OCI-M1 (cell line): ENCODE data around the gene ARL15.

ENCODE experiments used
- DNase-seq: peaks from one replicate; lab custom pipeline; 2025; lab: John Stamatoyannopoulos, UW

ARL15 gene

DNA sequence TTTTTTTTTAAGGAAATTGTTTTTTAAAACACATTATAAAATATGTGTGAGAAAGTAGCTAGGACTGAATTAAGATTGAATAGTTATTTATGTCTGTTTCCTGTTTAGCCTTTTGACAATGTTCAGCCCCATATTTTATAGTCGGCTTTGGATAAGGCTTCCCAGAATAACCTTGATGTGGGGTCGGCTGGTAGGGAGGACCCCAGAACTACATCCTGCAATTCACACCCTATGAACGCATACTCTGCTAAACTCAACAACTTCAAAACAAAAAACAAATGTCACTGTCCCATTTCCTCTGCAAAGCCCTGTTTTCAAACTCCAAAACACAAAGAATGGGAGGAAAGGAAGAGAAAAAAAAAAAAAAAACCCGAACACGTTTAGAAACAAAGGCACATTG is 63.1 kb downstream of the ARL15 start:
- DNase-seq, result no peak

DNA sequence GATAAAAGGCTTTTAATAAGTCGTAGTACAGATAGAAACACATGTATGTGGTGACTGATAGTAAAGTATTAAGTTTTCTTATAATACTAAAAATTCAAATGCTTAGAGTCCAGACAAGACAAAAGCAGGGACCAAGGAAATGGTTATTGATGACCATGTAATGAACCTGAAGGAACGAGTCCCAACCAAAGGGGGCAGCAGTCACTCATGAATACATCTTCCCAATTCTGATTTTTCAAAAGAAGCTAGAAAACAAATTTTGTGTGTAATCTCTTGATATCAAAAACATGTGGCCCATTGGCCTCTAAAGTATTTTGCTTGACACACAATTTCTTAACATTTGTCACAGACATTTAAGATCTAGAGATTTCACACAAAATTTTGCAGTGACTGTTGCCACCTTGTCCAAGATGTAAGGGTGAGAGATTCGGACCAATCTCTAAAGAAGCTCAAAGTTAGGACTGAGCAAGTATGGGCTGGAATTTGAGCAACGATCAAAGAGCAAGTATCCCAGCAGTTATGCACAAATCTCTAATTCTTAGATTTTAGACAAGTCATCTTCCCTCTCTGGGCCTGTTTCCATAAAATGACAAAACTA is 66.8 kb downstream of the ARL15 start:
- peak; percentile 86 for DNase-seq

DNA sequence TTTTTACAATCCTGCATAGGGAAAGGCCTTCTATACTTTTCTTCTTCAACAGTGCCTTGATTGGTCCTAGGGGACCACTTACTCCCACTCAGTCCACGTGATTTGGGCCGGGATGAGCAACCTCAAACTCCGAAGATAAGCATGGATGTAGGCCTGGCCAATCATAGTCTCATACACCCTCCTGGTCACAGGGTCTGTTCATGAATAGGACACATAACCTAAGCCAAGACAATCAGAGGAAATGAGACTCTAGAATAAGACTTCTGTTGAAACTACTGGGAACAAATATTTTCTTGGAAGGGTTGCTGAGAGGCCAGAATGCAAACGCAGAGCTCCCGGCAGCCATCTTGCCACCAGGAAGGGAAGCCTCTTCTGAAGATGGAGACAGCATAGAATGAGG is 68.1 kb downstream of the ARL15 start:
- DNase-seq, result no peak

DNA sequence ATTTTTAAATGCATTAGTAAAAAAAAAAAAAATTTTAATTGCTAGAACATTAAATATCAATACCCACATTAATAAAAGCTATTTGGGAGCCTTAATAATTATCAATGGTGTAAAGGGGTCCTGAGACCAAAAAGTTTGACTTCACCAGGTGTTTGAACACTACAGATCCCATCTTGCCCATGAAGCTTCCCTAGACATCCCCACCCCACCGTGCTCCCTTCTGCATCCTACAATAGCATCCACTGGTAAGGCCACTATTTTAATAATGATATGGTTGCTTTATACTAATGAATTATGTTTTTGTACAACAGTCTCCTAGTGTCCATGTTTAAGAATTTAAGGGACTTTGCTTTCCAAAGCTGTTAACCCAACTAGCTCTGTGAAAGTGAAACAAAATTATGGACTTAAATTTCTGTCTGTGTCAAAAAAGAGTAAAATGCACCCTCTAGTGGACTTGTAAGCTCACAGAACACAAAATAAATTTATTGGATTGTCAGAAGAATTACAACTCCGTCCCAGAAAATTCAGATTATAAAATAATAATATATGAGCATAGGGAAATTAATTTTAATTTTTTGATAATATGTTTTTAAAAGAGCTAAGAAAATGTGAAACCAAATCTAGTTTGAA is 76.0 kb downstream of the ARL15 start:
- peak; percentile 84 for DNase-seq

DNA sequence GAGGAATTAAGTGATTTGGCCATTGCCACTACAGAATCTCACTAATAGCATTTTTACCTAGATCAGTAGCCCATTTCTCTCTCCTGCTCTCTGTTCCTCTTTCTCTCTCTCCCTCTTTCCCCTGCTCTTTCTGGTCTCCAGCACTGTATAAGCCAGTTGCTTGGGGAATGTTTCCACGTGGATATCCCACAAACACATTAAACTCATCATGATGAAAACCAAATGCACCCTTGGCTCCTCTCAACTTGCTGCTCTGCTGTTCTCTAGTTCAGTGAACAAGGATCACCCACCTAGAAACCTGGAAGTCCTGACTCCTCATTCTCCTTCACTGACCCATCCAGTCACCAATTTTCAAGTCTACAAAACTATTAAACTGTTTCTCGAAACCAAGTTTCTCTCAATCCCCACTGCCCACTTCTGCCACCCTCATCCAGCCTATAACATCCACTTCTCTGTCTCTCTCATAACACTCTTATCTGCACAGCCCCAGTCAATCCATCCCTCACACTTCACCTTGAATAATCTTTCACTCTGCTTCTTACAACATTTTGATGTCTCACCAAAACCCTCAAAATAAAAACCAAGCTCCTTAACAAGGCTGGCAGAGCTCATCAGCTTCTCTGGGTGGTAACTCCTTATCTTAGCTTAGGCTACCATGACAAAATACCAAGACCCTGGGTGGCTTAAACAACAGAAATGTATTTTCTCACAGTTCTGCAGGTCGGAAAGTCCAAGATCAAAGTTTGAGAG is 79.3 kb downstream of the ARL15 start:
- DNase-seq, result peak; percentile 50

DNA sequence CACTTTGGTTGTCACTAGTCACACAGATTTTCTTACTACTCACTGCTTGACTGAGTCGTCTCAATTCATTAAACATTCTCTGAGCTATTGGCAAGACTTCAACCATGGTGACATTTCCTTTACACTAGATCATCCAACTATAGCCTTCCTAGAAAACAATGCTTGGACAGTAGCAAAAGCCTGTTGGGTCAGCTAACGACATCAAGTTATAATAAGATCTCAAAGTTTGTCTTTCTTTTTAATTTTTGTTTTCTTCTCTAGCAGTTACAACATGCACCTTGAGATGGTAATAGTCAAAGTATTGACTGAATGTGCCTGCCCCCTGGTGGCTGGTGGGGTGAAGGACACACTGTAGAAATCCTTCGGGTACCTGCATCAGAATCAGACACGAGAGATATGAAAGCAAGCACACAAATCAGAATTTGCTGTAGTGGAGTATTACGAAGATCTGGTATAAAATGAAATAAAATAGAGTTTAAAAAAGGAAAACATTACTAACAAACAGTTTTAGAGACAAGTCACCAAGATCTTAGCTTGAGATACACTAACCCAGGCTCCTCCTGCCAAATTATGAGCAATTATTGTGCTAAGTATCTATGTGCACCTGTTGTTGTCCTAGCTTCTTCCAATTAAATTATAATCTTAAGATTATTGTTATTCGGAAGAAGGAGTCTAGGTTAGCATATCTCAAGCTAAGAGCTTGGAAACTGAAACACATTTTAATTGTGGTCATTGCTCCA is 81.2 kb downstream of the ARL15 start:
- DNase-seq, result peak; percentile 88

DNA sequence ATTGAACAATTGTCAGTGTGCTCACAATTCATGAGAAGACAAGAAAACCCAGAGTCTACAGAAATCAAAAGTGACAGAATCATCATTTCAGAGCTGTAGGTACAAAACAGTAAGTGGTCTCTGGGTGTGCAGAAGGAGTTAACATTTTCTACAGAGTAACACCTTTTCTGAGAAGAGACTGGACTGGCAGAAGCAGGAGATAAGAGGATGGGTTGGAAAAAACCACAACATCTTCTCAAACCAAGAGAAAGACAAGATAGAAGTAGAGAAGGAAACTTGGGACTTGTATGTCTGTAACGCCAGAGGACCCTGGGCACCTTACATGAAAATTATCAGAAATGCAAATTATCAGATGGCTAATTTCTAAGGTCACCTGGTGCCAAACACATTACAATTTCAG is 82.6 kb downstream of the ARL15 start:
- peak; percentile 68 for DNase-seq

DNA sequence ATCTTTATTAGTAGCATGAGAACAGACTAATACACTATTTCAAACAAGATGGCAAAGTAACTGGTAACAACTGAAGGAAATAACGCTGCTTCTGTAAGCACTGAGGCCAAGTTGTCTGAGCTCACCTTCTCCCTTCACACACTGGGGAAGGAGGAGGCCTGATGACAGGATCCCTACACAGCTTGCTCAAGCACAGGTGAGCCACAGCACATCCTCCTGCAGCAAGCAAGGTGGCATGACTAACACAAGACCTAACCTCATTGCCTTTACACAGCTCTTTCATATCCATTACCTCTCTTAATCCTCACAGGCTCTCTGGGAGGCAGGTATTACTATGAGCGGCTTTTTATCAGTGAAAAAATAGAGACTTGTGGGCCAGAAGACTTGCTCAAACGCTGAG is 83.3 kb downstream of the ARL15 start:
- peak; percentile 68 for DNase-seq

DNA sequence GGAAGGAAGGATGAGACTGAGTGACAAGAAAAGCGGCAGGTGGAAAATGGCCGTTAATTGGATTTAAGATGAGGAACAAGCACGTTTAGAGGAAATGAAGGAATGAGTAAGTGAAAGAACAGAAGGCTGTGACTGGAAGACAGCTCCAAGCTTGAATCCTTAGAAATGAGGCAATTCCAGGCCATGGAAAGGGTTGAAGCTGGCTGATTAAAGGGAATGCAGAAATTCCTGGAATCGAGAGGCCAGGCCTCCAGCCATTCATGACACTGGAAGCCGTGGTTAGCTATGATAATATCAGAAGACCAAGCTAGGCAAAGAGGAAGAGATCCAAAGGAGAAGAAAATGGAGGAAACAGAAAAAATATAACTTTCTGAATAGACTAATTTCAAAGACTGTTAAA is 84.2 kb downstream of the ARL15 start:
- DNase-seq, result peak; percentile 66

DNA sequence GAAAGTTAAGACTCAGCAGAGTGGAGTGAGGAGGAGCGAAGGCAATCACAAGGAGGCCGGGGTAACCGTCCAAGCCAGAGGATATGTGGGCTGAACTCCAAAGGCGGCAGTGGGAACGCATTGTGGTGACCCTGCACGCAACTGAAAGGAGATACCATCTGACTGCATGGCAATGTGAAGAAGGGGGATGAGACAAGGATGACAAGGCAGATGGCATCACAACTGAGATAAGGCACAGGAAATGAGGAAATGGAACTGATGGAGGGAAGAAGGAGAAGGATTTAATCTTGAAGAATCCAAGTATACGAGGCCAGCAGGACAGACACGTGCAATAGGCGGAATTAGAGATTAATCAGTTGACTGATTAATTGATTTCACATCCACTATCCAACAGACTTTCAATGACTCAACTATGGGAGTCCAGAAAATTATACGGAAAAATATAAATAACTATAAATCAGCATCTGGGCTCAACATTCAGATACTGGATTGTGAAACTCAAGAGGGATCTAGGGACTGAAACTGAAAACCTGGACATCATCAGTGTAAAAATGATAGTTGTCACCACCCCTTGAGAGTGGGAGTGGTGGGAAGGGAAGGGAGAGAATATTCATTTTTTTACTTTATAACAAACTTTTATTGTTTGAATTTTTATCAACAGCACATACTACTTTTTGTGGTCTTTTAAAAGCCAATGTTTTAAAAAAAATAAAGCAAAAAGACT is 86.1 kb downstream of the ARL15 start:
- DNase-seq, result peak; percentile 95

DNA sequence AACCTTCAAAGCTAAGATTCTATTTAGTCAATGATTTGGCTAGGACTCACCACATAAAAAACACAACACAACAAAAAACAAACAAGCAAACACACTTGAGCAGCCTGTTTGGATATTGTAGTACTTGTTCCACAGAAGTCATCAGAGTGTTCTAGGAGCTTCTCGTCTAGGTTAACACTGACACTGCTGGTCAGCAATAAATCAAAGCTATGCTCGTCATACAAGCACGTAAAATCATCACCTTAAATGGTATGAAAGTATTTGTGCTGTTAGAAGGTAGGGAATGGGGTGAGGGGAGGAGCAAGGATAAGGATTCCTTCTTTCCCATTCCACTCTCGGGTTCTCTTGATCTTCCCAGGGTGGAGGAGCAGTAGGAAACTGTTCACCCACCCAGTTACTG is 88.0 kb downstream of the ARL15 start:
- no peak for DNase-seq

DNA sequence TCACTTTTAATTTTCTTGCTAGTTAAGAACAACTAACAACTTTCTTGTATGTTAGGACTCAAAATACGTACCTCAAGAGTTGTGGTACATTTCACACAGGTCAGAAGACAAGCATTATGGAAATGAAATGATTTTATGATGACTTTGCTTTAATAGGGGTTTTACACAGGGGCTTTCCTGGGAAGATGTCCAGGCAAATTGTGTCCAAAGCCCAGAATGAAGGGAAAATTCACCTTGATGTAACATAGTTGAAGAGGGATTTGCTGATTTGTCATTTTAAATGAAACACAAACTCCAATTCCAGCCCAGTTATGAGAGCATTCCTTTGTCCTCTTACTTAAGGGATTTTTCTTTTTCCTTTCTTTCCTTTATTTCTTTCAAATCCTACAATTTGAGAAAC is 89.2 kb downstream of the ARL15 start:
- no peak for DNase-seq

DNA sequence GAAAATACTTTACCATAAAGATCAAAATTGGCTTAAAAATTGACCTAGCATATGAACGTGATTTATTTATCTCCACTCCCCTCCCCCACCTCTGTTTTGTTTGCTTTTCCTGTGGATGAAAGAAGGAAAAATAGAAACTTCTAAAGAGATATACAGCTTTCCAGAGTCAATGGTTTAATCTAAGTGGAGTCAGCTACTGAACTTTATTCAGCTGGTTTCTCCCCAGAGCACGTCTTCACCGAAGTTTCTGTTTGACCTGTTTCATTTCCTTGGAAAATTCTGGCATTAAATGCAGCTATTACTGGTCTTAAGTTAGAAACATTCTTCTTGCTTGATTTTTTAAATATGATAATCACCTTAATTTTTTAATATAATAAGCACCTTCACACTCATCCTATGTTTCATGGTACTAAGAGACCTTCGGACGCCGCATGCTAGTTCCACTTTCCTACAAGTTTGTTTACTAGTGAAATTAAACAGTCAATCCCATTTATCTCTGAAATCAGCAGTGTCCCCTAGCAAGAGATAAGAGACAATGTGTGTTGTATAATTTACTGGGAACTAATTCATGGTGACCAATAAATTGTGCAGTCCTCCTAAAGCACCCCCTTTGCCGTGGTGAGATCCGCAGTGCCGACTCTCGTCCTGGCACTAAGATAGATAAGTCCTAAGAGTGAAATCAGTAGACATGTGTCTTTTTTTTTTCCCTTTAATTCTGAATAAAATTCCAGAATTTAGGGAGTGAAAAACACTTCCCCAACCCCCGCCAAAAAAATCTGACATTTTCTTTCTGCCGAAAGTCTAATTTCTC is 89.9 kb downstream of the ARL15 start:
- no peak for DNase-seq

DNA sequence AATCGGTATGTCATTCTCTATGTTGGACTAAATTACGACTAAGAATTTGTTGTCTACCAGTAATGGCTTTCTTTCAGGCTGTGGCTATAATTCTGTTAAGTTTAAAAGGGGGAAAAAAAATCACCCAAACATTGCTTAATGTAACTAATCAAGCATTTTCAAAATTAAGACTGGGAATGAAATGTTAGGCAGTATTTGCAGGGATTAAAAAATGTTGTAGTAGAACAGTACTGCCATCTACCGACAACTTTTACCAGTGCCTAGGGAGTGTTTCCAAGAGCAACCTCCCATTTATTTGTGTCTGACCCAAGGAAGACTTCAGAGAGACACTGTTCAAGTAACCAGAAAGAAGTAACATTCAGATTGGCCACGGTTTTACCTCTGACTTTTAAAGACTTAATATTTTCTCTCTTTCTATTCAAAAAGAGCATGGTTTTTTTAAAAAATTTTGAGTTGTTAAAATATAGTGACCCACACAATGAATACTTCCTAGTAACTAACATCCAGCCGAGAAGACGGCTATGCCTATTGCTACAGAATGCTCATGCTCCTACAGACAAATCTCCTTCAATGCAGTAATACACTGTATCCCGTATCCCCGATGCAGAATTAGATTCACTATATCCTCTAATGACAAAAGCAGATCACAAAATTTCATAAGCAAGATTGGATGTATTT is 92.4 kb downstream of the ARL15 start:
- DNase-seq, result peak; percentile 89

DNA sequence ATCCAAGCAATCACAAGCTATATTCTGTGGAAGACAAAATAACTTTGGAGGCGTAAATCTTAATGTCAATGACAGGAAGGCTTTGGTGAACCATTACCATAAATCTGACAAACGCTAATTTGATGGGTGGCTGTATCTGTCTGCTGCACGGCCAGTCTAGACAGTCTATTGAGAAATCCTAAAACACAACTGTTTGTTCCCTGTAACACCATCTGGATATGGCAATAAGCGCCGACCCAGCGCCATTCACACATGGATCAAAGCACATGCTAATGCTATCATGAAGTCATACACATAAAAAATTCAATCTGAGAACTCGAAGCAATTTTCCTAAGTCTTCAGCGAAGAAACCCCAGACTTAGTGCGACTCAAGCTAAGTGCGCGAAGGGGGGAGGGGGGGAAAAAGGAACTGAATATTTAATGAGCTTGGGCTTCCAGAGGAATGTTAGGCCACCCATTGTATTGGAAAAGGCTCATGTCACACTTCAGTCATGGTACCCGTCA is 95.1 kb downstream of the ARL15 start:
- no peak for DNase-seq

DNA sequence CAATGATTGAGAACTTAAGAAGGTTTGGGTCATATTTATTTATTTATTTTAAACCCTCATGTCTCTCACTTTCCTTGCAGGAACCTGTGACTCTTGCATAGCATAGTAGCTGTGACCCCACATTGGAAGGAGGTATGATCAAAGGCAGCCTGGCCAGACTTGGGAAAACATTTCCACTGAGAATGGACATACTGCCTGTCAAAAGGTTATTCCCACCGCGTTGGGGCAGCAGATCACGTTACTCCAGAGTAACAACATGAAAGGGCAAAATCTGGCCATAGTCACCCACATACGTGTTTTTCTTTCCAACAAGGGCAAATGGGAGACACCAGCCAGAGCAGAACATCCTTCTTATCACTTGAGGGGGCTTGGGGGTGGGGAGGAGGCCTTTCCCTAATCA is 95.7 kb downstream of the ARL15 start:
- DNase-seq, result no peak

DNA sequence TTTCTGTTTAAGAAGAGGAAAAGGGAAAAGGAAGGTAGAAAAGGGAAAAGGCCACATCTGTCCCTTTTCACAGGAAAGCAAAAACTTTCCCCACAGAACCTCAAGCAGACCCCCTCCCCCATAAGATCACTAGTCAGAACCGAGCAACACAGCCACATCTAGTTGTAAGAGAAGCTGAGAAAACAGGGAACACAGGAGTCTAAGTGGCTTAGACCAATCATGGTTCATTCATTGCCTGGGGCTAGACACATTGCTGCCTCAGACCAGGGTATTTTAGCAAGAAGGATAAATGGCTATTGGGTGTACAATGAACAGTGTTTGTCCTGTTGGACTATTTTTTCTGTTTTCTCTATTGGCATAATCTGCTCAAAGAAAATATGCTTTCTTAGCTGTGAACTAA is 98.0 kb downstream of the ARL15 start:
- no peak for DNase-seq

DNA sequence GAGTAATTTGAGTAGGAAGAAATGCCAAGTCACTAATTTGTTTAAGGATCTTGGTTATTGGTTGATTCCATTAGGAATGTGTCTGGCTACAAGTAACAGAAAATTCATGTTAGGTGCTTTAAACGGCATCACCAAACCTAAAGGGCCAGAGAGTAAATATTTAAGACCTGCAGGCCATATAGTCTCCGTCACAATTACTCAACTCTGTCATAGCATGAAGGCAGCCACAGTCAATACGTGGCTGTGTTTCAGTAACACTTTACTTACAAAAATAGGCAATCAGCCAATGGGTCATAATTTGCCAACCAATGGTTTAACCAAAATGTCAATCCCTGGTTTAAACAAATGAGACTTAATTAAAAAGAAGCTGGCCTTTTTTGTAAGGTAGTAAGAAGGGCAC is 98.5 kb downstream of the ARL15 start:
- no peak for DNase-seq

DNA sequence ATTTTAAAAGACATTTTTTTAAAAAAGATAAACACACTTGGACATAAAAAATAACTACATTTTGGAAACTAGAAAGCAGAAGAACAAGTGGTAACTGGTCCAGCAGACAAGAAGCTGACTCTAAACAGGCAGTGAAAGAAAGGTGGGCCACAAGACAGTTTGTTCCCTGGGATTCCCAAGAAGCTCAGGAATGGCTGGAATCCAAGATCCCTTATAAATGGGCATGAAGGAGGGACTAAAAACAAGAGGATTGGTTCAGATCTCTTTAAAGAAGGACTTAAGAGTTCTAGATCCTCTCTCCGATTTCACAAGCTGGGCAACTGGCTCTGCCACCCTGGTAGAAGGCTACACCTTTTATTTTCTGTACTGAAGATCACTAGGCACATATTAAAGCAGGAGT is 102.8 kb downstream of the ARL15 start:
- DNase-seq, result no peak

DNA sequence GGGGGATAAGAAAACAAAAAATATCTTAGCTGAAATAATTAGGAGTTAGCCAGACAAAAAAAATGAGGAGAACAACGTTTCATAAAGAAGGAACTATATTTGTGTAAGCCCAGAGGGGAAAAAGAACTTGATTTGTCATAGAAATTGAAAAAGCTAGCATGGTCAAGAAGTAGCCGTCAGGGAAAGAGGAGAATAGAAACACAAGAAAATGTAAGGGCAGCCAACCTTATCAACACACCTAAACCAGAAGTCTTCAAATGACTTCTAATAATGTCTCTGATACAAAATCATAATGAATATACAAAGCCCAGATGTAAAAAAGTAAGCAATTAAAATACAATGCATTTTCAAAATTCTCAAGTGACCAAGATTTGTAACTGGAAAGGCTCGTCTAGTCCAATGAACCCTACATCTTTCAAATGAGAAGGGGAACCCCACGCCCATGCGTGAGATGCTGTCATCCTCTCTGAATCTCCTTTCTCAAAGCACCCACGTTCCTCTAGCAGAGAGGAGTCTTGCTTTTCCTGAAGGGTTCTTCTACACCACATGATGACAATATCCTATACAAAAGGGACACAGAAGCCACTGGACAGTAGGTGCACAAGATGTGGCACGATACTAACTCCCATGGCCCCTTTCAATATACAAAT is 103.7 kb downstream of the ARL15 start:
- no peak for DNase-seq
